B cell (primary cell): Measurements from ENCODE around the gene TRIM27.

Experiments
- CTCF ChIP-seq: fragments of 200-600 bp; IDR thresholded peaks from one replicate; pipeline ENCODE4 v1.8.0; 2022; ENCODE audit warnings: antibody characterized with exemption, mild to moderate bottlenecking
- EZH2 ChIP-seq: IDR thresholded peaks from 2 replicates; pipeline ENCODE4 v1.6.1; 2012; ENCODE audit warnings: borderline replicate concordance, low read depth, mild to moderate bottlenecking, moderate library complexity, low read length; ENCODE audit not compliant: insufficient read depth, poor library complexity, severe bottlenecking

GRCh38 chr6:28861339-28861738 lies 62.4 kb downstream of the TRIM27 start:
- TF ChIP-seq CTCF (no peak), EZH2 (no peak)
